NCI-H2227 (cell line): ENCODE data around the gene COBL.

ENCODE experiments used
- DNase-seq: peaks from one replicate; lab custom pipeline; 2025; ENCODE audit not compliant: unreplicated experiment; lab: John Stamatoyannopoulos, UW

COBL gene

GRCh38 chr7:51316666-51317581 lies at the start of gene COBL:
Gene COBL, minus strand, starts transcription at chr7:51316809. Its CDS starts 176 bp downstream, at chr7:51316633.
- DNase-seq: peak; percentile 40

- no peak for DNase-seq
These were observed 49.6 kb upstream of the COBL start for GRCh38 chr7:51366172-51366728.

- no peak for DNase-seq
These were observed 41.2 kb upstream of the COBL start for GRCh38 chr7:51357821-51358220.

- no peak for DNase-seq
These were observed 40.4 kb upstream of the COBL start for GRCh38 chr7:51356849-51357516.

- DNase-seq: no peak
These were observed 38.3 kb upstream of the COBL start for GRCh38 chr7:51354897-51355296.

GRCh38 chr7:51354434-51354833 lies 37.8 kb upstream of the COBL start:
- DNase-seq: no peak

GRCh38 chr7:51352174-51353100 lies 35.8 kb upstream of the COBL start:
- DNase-seq: no peak

GRCh38 chr7:51351661-51352060 lies 35.1 kb upstream of the COBL start:
- DNase-seq: no peak

GRCh38 chr7:51350546-51350896 lies 33.9 kb upstream of the COBL start:
- DNase-seq: no peak

GRCh38 chr7:51349820-51350545 lies 33.4 kb upstream of the COBL start:
- DNase-seq: no peak

GRCh38 chr7:51346126-51346525 lies 29.5 kb upstream of the COBL start:
- DNase-seq: no peak

- DNase-seq: no peak
These were observed 28.0 kb upstream of the COBL start for GRCh38 chr7:51344406-51345138.

- no peak for DNase-seq
These were observed 24.3 kb upstream of the COBL start for GRCh38 chr7:51340936-51341335.

- DNase-seq: no peak
These were observed 23.6 kb upstream of the COBL start for GRCh38 chr7:51340029-51340838.

- no peak for DNase-seq
These were observed 18.4 kb upstream of the COBL start for GRCh38 chr7:51335057-51335456.

GRCh38 chr7:51329696-51330263 lies 13.2 kb upstream of the COBL start:
- no peak for DNase-seq

- DNase-seq: no peak
These were observed 11.8 kb upstream of the COBL start for GRCh38 chr7:51328351-51328801.

- DNase-seq: no peak
These were observed 10.7 kb upstream of the COBL start for GRCh38 chr7:51327287-51327717.
